ENCODE results near the gene TBCD. TPM values are rescaled to one million over a fixed set of nuclear protein-coding genes. Genes with fewer than 3 reads are reported as not detected.
"Not testable (repeated sequence)": the region's sequence is repeated elsewhere in the genome, so short reads cannot be mapped to it uniquely, and the experiment has no call there.

Gene TBCD
- polyA plus RNA-seq, 12 donors: 47.5 to 79.6 (median 55.9) TPM; not detected in 1

GRCh38 chr17:82753201-82753464, 1.3 kb downstream of the TBCD start:
- no peak for DNase-seq

DNA sequence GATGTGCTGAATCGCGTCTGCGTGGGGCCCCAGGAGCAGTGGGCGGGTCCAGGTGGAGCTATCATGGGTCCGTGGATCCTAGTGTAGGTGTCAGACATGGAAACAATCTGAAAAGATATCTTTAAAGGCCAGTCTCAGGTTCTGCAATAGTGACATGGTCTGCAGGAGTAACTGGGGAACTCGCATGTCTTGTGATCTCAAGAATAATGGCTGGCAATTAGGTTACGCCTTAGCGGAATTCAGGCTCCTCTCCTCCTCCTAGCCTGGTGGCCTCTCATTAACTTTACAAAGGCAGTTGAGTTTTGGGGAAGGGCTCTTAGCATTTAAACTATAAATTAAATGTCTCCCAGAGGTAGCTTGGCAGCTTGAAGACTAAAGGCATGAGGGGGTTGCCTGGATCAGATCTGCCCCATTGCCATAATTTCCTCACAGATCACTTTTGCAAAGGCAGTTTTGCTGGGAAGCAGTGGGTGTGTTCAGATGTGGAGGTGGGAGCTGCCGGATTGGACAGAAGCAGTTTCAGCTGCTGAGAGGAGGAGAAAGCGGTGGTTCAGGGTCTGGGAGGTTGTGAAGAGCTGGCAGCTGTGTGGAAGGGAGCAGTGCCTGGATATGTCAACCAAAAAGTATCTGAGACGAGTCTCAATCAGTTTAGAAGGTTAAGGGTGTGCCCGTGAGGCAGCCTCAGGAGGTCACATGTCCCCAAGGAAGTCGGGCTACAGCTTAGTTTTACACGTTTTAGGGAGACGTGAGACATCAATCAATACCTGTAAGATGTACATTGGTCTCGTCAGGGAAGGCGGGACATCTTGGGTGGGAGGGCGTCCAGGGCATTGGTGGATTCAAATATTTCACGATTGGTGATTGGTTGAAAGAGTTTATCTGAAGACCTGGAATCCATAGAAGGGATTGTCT, 2.7 kb downstream of the TBCD start:
- DNase-seq: no peak

DNA sequence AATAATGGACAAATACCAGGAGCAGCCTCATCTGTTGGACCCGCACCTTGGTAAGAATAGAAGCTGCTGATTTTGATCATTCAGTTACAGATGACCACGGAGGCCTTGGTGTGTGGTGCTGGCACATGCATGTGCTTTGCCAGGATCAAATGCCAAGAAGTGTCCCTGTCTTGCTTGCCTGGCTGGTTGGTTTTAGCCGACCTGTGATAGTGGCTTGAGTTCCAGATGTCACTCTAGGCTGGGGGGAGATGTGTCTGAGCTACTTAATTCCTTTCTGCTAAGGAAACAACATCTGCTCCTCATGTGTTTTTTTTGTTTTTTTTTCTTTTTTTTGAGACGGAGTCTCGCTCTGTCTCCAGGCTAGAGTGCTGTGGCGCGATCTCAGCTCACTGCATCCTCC, 4.3 kb downstream of the TBCD start:
- no peak for DNase-seq

DNA sequence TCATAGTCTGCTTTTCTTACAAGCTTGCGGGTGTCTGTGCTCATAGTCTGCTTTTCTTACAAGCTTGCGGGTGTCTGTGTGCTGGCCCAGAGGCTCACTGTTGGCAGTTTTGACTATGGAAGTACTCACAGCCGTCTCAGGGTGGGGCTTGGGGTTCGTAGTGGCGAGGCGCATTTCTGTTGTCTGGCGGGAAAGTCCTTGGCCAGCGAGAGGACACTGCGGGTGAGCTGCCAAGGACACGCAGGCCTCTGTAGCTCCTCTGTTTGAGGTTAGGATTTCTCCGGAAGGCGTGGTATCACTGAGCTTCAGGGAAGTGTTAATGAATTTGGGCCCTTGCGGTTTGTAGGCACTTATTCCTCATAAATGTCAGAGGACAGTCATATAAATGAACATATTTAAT, 13.5 kb downstream of the TBCD start:
- DNase-seq: no peak

GRCh38 chr17:82767041-82767754, 15.3 kb downstream of the TBCD start:
- DNase-seq: no peak

GRCh38 chr17:82769041-82769440, 17.2 kb downstream of the TBCD start:
- DNase-seq: no peak

GRCh38 chr17:82772026-82772425, 20.2 kb downstream of the TBCD start:
- DNase-seq: no peak

- DNase-seq: not testable (repeated sequence)
Measured at GRCh38 chr17:82774456-82774855, 22.6 kb downstream of the TBCD start.

GRCh38 chr17:82775001-82775823, 23.3 kb downstream of the TBCD start:
- DNase-seq: peak; percentile 53

DNA sequence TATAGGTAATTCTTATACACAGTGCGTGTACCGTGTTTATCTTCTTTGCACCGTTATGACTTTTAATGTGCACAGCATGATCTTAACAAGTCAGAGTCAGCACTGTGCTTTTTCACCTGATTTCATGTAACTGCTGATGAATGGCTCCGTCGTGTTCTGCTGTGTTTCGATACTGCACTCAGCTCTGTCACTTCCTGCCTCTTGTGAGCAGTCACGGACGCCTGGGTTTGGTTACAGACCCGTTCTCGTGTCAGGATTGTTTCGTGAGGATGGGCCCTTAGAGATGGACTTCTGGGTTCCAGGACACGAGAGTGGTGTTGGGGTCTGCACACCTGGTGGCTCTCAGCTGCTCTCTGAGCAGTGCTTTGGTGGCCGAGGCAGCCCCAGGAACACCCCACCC, 24.6 kb downstream of the TBCD start:
- DNase-seq: no peak

- DNase-seq: not testable (repeated sequence)
Measured at GRCh38 chr17:82777778-82778375, 26.0 kb downstream of the TBCD start.

- DNase-seq: no peak
Measured at GRCh38 chr17:82779541-82779940, 27.7 kb downstream of the TBCD start.

DNA sequence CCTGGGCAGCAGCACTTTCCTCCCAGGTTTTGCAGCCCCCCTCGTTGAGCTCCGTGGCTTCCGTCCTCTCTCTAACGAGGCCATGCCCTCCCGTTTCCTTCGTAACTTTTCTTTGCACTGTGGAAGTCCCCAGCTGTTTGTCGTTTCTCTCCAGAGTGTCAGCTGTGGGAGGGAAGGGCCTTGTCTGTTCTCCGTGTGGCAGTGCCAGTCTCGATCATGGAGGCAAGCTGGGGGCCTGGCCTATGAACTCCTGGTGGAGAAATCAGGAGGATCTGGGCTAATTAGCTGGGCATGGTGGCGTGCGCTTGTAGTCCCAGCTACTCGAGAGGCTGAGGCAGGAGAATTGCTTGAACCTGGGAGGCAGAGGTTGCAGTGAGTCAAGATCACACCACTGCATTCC, 28.3 kb downstream of the TBCD start:
- DNase-seq: no peak

DNA sequence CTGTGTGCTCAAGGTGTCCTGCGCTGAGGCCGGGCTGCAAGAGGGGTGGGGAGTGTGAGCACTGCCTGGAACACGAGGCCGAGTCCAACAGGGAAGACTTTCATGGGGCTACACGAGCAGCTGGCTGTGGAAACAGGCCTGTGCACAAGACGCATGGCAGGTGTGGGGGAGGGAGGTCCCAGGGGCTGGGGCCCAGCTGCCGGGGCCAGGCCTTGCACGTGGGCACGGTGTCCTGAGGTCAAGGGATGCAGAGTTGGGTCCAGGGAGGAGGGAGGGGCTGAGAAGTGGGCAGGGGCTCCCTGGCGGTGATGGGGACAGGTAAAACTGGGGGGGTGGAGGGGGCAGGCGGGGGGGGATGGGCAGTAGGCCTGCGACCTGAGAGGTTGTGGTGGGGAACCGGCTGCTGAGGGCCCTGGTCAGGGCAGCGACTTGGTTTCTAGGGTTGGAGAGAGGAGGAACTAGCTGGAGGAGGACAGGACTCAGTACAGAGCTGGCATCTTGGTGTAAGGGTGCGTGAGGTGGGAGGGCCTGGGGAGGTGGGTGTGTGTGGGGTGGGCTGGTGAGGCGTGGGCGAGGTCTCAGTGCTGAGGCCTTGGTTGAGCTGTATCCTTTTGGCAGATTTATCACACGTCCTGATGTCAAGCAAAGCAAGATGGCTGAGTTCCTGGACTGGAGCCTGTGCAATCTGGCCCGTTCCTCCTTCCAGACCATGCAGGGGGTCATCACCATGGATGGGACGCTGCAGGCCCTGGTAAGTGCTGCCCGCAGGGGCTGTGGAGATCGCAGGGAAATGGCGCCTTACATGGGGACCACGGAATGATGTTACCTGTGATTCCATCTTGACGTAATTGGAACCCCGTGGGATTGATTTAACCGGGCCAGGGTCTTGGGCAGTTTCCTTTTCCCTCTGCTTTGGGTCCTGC, 29.4 kb downstream of the TBCD start:
- DNase-seq: no peak

DNA sequence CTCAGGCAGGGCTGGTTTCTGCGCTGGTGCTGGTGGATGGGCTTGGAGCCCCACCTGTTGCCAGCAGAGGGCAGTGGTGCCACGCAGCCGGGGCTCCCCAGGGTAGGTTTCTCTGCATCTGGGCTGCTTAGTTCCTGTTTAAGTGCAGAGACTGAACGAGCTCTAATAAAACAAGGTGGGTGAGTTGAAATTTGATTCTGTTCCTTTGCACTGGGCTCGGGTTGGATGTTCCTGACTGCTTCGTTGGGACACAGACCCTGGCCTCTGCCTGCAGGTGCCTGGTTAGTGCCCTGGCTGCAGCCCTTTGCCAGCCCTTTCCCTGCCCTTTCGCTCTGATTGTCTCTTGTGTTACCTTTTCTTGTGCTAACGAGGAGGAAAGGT, 30.0 kb downstream of the TBCD start:
- DNase-seq: peak; percentile 89

DNA sequence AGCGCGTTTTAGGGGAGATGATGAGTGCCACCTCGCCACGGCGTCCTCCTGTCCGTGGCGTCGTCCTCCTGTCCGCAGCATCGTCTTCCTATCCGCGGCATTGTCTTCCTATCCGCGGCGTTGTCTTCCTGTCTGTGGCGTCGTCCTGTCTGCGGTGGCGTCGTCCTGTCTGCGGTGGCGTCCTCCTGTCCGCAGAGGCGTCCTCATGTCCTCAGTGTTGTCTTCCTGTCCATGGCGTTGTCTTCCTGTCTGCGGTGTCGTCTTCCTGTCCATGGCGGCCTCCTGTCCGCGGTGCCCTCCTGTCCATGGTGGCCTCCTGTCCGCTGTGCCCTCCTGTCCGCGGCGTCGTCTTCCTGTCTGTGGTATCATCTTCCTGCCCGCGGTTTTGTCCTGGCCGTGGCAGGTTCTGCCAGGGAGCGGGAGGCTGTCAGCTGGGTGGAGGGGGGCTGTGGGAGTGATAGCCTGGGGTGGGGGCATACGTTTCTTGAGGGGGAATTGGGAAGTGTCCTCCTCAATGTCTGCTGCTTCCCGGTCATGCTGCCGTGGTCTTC, 30.9 kb downstream of the TBCD start:
- no peak for DNase-seq

DNA sequence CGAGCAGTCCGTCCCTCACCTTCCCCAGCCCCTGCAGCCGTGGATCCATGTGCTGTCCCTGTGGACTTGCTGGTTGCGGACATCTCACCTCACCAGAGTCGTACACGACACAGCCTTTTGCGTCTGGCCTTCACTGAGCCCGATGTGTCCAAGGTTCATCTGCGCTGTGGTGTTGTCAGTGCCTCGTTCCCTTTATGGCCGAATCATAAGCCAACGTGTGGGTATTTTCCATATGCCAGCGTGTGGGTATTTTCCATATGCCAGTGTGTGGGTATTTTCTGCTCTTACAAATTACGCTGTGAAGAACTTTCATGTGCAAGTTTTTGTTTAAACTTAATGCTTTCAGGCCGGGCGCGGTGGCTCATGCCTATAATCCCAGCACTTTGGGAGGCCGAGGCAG, 31.6 kb downstream of the TBCD start:
- no peak for DNase-seq

DNA sequence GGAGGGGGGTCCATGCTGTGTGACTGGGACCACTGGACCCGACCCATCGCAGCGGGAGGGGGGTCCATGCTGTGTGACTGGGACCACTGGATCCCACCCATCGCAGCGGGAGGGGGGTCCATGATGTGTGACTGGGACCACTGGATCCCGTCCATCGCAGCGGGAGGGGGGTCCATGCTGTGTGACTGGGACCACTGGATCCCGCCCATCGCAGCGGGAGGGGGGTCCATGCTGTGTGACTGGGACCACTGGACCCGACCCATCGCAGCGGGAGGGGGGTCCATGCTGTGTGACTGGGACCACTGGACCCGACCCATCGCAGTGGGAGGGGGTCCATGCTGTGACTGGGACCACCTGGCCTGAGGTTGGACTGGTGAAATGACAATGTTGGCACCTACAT, 33.7 kb downstream of the TBCD start:
- DNase-seq: not testable (repeated sequence)

- DNase-seq: no peak
Measured at GRCh38 chr17:82786427-82786826, 34.6 kb downstream of the TBCD start.

DNA sequence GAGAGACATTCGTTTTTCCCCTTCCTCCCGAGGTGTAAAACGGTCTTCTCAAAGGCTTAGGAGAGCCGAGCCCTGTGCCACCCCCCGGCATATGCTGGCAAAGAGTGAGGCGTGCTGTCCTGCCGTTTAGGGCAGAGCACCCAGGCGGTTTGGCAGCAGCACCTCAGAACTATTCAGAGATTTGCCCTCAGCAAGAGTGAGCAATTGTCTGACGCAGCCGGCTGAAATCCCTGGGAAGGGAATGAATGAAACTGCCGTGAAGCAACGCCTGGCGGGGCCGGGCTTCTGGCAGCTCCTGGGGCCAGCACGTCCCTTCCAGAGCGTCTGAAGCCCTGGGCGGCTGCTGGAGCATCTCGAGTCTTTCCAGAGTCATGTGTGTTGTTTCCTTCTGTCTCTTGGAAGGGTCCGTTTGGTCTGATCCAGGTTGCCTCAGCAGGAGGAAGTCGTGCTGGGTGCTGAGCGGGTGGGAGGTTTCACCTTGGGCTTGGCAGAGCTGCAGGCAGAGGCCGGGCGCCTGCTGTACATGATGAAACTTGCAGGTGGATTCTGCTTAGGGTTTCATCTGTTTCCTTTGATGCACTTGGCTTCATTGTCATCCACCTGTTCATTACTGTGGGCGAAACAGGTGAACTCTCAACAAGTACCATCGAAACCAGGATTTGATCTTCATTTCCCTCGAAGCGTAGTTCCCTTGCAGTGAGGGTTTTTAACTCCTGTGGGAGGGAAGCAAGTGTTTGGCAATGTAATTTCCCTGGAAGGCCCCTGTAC, 35.4 kb downstream of the TBCD start:
- no peak for DNase-seq

Measured in muscle of arm (tissue), 12 donors.